HG03521 (cell line): ENCODE data around the gene SEMA4D.
A peak's percentile ranks its signal among the peaks of the same experiment; 100 is the strongest.

ENCODE experiments used
- ATAC-seq: cut with Tn5 transposase; IDR thresholded peaks from one replicate; pipeline ENCODE4 v1.9.1; 2021; ENCODE audit warnings: mild to moderate bottlenecking, moderate library complexity; ENCODE audit not compliant: unreplicated experiment

SEMA4D gene

DNA sequence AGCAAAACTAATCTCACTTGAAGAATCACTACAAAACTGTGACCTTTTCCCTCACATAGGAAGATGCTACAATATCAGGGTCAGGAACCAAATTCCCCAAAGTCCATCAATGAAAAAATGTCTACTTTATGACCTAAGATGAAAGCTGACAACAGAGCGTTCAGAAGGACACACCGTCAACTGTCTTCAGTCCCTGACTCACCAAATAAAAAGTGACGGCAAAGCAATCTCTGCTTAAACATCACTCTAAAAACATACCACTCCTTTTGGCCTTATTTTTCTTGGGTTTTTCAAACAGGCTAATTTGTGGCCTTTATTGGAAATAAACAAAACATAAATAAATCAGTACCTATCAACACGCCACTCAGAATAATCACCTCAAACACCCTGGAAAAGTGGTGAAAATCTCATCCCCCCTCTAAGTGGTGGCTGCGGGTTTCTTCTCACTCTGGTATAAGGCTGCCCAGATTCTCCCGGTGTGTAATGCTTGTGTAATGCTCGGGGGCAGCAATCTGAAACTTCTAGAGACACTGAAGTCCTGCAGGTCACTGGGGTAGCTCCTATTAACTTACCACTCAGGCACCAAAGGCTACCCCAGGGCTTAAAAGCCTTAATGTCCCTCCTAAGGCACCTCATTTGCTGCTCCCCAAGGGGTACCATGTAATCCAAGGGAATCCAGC lies 29.5 kb downstream of the SEMA4D start:
- ATAC-seq: no peak

- peak; percentile 13 for ATAC-seq
These were observed 30.7 kb downstream of the SEMA4D start for GRCh38 chr9:89467278-89467625.

DNA sequence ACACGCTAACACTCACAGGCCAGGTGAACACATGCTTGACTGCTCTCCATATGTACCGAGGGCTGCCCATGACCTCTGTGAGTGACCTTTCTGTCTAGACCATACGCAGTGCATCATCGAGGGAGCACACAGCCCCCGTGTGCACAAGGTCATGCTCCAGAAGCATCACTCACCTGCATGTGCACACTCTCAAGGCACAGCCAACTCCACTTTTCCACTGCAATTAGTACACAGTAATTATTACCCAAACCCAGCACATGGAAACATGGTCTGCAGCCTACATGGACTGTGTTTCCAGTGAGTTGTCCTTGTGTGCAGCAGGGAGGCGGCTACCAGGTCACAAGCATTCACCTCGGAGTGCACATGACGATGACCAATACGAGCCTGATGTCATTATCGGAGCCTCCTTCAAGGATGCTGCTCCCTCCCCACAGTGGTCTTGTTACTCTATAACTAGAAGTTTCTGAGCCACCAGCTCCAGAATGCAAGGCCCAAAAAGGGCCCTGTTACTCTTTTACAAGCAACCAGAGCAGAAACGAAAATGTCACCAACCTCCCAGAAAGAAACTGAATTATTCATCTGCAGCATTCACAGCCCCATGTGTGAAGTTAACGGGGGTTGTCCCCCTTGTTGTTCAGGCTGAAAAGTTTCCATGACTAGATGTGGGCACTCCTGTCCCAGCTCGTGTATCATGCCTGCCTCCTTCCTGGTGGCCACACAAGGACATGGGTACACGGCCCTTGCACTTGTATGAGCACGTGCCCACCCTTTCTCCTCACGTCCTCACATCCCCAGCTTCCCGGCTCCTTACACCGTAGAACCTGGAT lies 31.2 kb downstream of the SEMA4D start:
- ATAC-seq: peak; percentile 46

- no peak for ATAC-seq
These were observed 32.1 kb downstream of the SEMA4D start for GRCh38 chr9:89465726-89466308.

DNA sequence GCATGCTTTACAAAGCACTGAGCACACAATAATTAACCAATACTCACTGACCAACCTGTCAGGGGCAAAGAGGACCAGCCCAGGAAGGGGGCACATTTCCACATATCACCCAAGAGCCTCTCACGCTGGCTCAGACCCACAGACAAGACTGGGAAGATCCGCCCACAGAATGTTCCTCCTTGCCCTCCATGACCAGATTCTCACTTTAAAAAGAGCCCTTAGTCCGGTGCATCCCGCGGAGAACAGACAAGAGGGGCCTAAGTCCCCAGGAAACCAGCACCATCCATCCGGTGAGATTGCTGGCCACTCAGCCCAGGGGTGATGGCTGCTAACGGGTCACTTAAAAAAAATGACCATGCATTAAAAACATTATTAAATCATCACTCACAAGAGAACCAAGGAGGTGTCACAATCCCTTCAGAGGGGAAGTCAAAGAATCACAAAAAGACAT lies 32.9 kb downstream of the SEMA4D start:
- ATAC-seq: no peak

DNA sequence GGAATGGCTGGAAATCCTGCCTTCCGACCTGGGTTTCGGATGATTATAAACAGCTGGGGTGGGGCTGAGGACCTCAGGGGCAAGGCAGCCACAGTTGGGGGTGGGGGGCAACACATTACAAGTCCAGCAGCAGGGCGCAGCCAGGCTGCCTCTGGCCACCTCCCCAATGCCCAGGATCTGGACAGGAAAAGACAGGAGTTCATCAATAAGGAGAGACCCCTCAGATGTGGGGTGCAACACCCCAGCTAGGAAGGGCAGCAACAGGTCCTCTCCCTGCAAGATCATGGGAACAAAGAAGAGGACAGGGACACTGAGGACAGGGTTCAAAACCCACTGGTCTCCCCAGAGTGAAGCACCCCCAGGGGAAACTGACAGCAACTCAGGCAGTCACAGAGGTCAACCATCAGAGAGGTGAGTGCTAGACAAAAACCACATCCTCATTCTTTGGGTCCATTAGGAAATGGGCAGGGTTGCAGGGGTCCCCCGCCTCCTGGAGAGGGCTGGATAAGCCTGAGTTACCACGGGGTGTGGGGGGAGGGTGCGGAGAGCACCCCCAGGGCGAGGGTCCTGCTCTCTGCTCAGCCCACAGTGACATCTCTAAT lies 33.5 kb downstream of the SEMA4D start:
- peak; percentile 28 for ATAC-seq

DNA sequence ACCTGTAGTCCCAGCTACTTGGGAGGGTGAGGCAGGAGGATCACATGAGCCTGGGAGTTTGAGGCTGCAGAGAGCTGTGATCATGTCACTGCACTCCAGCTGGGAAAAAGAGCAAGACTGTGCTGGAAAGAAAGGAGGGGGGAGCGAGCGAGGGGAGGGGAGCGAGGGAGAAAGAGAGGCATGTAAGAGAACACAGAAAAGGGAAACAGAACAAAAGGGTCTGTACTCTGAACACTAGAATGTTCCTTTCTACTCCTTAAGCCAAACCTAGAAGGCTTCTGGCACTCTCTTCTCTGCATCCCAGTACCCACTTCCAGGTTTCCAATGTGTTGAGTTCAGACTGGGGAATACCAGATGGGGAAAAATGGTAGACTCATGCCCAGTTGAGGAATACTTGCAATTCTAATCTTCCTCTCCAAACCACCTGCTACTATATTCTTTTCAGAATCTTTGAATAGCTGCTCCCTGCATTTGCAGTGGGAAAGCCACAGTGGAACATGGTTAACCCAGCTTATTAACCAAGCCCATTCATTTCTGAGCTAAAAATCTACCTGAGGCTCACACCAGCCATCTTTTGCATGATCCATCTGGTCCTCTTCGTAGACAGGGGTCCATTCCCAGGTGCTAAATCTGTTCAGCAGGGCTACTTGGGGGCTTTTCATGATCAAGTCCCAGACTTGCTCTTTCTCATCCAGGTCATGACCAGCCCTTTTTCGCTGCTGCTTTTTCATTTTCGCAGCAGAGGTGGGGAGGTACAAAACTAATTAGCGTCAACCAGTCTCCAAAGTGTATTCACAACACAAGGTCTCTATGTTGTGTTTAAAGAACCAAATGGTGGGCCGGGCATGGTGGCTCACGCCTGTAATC lies 34.9 kb downstream of the SEMA4D start:
- ATAC-seq: no peak

GRCh38 chr9:89462199-89462598 lies 35.7 kb downstream of the SEMA4D start:
- ATAC-seq: no peak

- ATAC-seq: no peak
These were observed 36.6 kb downstream of the SEMA4D start for GRCh38 chr9:89461265-89461664.

- ATAC-seq: no peak
These were observed 37.4 kb downstream of the SEMA4D start for GRCh38 chr9:89460551-89460950.

- ATAC-seq: no peak
These were observed 39.0 kb downstream of the SEMA4D start for GRCh38 chr9:89458768-89459496.

- ATAC-seq: no peak
These were observed 40.5 kb downstream of the SEMA4D start for GRCh38 chr9:89457376-89457855.

GRCh38 chr9:89455356-89455824 lies 42.5 kb downstream of the SEMA4D start:
- no peak for ATAC-seq

DNA sequence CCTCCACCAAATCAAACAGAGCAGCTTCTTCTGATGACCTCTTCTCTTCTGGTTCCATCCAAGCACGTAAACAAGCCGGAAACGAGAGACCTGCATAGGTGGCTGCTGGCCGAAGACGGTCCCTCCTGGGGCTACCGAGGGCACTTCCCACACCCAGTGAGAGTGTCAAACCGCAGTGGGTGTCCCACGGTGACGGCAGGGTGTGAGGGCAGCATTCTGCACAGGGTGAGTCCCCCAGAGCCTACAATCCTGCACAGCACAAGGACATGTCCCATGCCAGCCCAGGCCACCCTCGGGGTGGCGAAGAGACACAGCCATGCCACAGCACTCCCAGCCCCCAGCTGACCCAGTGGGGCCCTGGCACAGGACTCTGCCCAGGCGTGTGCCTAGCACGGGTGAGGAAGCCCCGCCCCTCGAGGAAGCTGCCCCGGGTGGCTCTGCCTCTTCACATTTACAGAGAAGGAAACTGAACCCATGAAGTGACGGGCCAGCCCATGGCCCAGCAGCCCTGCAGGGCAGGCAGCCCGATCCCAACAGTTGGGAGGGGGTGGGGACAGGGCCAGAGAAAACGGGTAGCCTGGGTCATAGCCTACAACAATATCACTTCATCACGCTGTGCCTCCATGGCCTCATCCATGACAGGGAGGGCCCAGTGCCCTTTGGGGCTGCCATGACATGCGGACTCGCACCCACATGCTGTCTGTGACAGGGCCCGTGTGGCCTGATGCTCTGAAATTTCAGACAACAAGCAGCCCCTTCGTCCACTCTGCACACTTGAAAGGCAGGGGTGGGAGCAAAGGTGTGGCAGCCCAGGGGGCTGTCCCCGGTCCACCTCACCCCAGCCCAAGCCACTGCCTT lies 43.2 kb downstream of the SEMA4D start:
- ATAC-seq: no peak

DNA sequence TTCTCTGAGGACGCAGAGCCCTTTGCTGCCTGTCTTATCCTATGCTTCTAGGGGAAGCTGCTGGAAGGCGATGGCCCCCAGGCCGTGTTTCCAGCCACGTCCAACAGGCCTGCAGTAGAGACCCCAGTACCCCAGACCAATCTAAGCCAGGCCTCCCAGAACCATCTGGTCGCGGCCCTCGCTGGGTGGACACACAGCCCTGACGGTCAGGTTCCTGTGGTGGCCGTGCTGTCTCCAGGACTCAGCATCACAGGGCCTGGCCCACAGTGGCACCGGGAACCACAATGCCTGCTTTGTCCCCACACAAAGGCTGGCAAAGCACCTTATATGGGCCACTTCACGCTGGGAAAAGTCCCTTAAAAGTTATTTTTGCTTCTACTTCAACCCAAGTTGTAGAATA lies 44.5 kb downstream of the SEMA4D start:
- ATAC-seq: no peak

DNA sequence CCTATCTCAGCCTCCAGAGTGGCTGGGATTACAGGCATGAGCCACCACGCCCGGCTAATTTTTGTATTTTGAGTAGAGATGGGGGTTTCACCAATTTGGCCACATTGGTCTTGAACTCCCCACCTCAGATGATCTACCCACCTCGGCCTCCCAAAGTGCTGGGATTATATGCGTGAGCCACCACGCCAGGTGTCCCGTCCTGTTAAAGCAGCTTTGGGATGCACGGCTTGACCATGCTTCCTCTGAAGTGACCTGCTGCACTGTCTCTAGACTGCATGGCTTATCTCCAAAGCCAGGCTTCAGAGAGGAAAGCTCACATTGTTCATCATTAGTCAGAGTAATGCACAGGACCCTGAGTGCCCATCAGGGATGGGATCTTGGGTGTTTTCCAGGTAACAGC lies 45.4 kb downstream of the SEMA4D start:
- ATAC-seq: no peak

DNA sequence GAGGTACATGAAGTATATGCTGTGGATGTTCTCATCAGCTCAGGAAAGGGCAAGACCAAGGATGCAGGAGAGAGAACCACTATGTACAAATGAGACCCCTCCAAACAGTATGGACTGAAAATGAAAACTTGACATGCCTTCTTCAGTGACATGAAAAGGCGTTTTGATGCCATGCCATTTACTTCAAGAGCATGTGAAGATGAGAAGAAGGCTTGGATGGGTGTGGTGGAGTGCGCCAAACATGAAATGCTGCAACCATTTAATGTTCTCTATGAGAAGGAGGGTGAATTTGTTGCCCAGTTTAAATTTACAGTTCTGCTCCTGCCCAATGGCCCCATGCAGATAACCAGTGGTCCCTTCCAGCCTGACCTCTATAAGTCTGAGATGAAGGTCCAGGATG lies 47.7 kb downstream of the SEMA4D start:
- ATAC-seq: no peak

DNA sequence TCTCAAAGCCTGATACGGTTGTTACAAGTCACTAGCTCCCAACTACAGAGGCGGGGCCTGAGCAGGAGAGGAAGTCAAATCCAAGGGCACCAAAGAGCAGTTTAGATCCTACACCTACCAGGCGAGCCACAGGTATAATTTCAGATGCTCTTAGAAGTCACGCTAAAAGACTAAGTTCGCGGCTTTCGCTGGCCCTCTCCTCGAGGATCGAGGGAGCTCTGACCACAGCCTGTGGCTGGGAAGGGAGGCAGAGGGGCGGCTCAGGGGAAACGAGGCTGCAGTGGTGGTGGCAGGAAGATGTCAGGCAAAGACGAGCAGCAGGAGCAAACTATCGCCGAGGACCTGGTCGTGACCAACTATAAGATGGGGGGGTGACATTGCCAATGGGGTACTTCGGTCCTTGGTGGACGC lies 48.6 kb downstream of the SEMA4D start:
- no peak for ATAC-seq

- no peak for ATAC-seq
These were observed 49.1 kb downstream of the SEMA4D start for GRCh38 chr9:89448821-89449220.
